HG02973 (cell line): ENCODE results near the gene UBR3.
"Not testable (repeated sequence)": the region's sequence is repeated elsewhere in the genome, so short reads cannot be mapped to it uniquely, and the experiment has no call there.

Experiments used
- ATAC-seq: cut with Tn5 transposase; IDR thresholded peaks from one replicate; pipeline ENCODE4 v1.9.1; 2021; ENCODE audit warnings: moderate library complexity; ENCODE audit not compliant: unreplicated experiment

The UBR3 gene

GRCh38 chr2:169867579-169867978 lies 40.3 kb downstream of the UBR3 start:
- no peak for ATAC-seq

- ATAC-seq = no peak
These were observed 41.7 kb downstream of the UBR3 start for GRCh38 chr2:169868951-169869350.

GRCh38 chr2:169871369-169871768 lies 44.1 kb downstream of the UBR3 start:
- ATAC-seq = not testable (repeated sequence)

- ATAC-seq = no peak
These were observed 44.7 kb downstream of the UBR3 start for GRCh38 chr2:169871994-169872393.

GRCh38 chr2:169877398-169877797 lies 50.1 kb downstream of the UBR3 start:
- ATAC-seq = no peak

- ATAC-seq = no peak
These were observed 59.9 kb downstream of the UBR3 start for GRCh38 chr2:169887120-169887519.

- ATAC-seq = no peak
These were observed 64.5 kb downstream of the UBR3 start for GRCh38 chr2:169891593-169892298.

GRCh38 chr2:169892951-169893350 lies 65.7 kb downstream of the UBR3 start:
- ATAC-seq = no peak

GRCh38 chr2:169895294-169895985 lies 68.2 kb downstream of the UBR3 start:
- no peak for ATAC-seq

- ATAC-seq = no peak
These were observed 70.6 kb downstream of the UBR3 start for GRCh38 chr2:169897834-169898233.

- ATAC-seq = not testable (repeated sequence)
These were observed 72.8 kb downstream of the UBR3 start for GRCh38 chr2:169900103-169900502.

GRCh38 chr2:169900686-169901085 lies 73.4 kb downstream of the UBR3 start:
- no peak for ATAC-seq

GRCh38 chr2:169906731-169907130 lies 79.5 kb downstream of the UBR3 start:
- ATAC-seq = no peak

- ATAC-seq = no peak
These were observed 82.1 kb downstream of the UBR3 start for GRCh38 chr2:169909376-169909775.

- ATAC-seq = no peak
These were observed 83.0 kb downstream of the UBR3 start for GRCh38 chr2:169910109-169910799.

- ATAC-seq = no peak
These were observed 83.9 kb downstream of the UBR3 start for GRCh38 chr2:169911119-169911518.

GRCh38 chr2:169916623-169917022 lies 89.4 kb downstream of the UBR3 start:
- no peak for ATAC-seq

- ATAC-seq = no peak
These were observed 96.7 kb downstream of the UBR3 start for GRCh38 chr2:169923977-169924376.

GRCh38 chr2:169925968-169926367 lies 98.7 kb downstream of the UBR3 start:
- no peak for ATAC-seq

GRCh38 chr2:169928463-169928864 lies 101.2 kb downstream of the UBR3 start:
- ATAC-seq = no peak

GRCh38 chr2:169933124-169933711 lies 106.0 kb downstream of the UBR3 start:
- ATAC-seq = peak; percentile 81

- ATAC-seq = not testable (repeated sequence)
These were observed 109.4 kb downstream of the UBR3 start for GRCh38 chr2:169936652-169937051.
